GM21360 (cell line): ENCODE measurements around the gene NDUFB10.
"Not testable (repeated sequence)": the region's sequence is repeated elsewhere in the genome, so short reads cannot be mapped to it uniquely, and the experiment has no call there.

Experiments
- ATAC-seq: cut with Tn5 transposase; IDR thresholded peaks from one replicate; pipeline ENCODE4 v1.9.1; 2021; ENCODE audit warnings: mild to moderate bottlenecking, moderate library complexity; ENCODE audit not compliant: unreplicated experiment

The NDUFB10 gene

DNA sequence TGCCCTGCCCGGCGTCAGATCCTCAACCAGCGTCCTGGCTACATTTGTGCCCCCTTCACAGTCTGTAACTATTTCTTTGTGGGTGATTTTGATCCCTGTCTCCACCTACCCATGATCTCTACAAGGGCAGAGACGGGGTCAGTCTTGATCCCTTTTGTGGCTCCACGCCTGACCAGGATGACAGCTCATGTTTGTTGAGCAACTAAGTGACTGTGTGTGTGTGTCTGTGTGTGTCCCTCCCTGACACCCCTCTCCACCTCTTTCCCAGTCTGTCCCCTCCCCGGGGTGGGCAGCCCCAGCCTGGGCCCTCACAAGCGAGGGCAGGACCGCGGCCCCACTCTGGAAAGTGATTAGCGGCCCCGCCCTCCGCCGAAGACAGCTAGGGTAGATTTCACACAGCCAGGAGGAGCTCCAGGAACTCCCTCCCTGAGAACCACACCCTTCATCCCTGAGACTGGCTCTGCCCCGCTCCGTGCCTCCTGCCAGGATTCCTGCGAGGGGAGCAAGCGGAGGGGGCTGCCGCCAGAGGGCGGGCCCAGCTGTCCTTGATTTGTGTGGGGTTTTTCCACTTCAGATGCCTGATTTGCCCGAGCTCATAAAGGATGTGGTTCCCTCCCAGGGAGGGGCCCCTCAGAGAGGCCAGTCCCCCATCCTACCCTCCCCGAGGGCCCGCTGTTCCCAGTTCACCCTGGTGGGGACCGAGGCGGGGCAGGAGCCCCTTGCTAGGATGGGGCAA is 35.9 kb upstream of the NDUFB10 start:
- ATAC-seq, result no peak

GRCh38 chr16:1924095-1924494 is 35.2 kb upstream of the NDUFB10 start:
- ATAC-seq, result no peak

DNA sequence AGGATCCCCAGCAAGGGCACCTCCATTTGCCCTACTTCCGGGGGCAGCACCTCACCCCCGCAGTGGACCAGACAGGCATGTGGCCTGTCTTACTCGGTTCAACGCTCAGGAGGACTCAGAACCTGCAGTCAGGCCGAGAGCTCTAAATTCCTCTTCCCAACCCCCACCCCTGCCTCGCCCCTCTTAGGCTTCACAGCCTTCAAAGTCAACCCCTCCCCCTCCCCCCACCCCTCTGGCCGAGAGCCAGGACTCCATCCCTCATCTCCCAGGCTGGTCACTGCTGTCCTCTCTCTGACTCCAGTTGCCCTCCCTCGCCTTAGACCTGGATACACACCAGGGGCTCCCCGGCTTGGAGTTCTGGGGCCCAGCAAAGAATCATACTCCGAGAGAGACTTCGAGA is 33.1 kb upstream of the NDUFB10 start:
- no peak for ATAC-seq

GRCh38 chr16:1929105-1929504 is 30.2 kb upstream of the NDUFB10 start:
- ATAC-seq, result no peak

GRCh38 chr16:1929578-1930337 is 29.6 kb upstream of the NDUFB10 start:
- peak; percentile 90 for ATAC-seq

- no peak for ATAC-seq
These were observed 29.0 kb upstream of the NDUFB10 start for GRCh38 chr16:1930338-1930720.

DNA sequence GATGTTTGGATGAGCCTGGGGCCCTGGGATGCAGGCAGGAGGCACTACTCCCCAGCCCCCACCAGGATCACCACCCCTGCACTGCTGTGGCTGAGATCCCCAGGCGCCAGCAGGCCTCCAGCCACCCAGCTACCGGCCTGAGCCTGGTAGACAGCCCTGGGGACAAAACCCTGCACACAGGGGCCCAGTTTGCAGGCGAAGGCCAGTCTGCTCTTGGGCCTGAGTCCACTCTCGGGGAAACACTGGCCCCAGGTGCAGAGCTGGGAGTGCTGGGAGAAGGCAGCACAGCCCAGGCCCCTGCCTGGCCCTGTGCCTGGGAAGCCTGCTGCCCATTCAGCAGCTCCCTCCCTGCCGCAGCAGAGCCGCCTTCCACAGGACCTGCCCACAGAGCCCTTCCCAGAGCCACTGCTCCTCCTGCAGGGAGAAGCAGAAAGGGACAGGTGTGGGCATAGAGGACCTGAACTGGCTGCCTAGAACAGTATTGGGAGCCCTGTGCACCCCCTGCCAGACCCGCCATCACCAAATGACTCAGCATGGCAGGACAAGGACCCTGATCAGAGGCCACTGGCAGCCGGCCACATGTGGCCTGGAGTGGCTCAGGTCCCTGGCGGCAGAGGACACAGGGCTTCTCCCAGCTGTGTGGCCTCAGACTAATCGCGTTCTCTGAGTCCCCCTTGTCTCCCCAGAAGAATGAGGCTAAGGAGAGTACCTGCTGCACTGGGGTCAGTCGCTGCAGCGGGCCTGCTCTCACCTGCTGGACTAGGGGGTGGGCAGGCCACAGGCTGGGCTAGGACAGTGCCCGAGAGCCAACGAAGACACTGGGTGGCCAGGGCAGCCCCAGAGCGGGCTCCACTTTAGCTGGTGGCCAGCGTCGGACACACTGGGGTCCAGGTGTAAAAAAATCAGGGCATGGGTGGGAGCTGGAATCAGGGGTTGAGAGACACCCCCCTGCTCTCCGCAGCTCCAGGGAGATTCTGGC is 27.0 kb upstream of the NDUFB10 start:
- ATAC-seq, result no peak

GRCh38 chr16:1933097-1933661 is 26.2 kb upstream of the NDUFB10 start:
- ATAC-seq, result no peak

DNA sequence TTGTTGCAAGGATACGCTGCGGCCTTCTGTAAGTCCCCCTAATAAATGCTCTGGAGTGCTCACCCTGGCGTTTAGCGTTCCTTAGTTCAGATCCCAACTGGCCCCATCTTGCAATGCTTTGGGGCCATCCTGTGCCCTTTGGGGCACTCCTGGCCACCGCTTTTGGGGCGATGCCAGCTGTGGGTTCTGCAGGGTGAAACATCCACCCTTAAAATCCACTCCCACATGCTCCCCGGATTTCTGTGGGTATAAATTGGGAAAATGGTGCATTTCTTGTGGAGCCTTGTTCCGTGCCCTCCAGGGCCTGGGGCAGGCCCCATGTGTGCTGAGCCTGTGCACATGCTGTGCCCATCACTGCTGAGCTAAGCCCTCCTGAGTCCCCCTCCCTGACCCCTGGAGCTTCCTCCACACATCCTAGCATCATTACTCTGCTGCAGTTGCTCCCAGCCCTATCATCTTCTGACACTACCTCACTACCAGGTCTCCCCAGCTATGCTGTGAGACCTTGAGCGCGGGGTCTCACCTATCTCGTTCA is 22.3 kb upstream of the NDUFB10 start:
- ATAC-seq, result no peak

DNA sequence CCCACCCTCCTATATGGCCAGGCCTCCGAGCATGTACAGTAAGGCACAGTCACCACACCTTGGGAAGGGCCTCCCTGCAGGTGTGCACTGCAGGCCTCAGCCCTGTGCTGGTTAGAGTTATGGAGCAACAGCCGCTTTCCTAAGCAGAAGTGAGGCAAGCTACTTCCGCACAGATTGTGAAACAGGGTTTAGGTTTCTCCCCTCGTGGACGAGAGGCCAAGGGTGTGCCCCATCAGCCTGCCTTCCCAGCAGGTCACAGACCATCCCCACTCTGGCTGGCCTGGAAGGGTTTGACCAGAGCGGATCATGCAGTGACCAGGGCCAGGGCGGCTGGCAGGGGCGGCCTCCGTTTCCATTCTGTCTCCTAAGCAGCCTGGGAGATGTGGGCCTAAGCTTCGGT is 21.0 kb upstream of the NDUFB10 start:
- no peak for ATAC-seq

GRCh38 chr16:1938910-1939309 is 20.4 kb upstream of the NDUFB10 start:
- no peak for ATAC-seq

DNA sequence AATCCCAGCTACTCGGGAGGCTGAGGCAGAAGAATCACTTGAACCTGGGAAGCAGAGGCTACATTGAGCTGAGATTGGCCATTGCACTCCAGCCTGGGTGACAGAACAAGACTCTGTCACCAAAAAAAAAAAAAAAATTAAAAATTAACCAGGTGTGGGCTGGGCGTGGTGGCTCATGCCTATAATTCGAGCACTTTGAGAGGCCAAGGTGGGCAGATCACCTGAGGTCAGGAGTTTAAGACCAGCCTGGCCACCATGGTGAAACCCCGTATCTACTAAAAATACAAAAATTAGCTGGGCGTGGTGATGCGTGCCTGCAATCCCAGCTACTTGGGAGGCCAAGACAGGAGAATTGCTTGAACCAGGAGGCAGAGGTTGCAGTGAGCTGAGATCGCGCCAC is 19.5 kb upstream of the NDUFB10 start:
- ATAC-seq, result not testable (repeated sequence)

DNA sequence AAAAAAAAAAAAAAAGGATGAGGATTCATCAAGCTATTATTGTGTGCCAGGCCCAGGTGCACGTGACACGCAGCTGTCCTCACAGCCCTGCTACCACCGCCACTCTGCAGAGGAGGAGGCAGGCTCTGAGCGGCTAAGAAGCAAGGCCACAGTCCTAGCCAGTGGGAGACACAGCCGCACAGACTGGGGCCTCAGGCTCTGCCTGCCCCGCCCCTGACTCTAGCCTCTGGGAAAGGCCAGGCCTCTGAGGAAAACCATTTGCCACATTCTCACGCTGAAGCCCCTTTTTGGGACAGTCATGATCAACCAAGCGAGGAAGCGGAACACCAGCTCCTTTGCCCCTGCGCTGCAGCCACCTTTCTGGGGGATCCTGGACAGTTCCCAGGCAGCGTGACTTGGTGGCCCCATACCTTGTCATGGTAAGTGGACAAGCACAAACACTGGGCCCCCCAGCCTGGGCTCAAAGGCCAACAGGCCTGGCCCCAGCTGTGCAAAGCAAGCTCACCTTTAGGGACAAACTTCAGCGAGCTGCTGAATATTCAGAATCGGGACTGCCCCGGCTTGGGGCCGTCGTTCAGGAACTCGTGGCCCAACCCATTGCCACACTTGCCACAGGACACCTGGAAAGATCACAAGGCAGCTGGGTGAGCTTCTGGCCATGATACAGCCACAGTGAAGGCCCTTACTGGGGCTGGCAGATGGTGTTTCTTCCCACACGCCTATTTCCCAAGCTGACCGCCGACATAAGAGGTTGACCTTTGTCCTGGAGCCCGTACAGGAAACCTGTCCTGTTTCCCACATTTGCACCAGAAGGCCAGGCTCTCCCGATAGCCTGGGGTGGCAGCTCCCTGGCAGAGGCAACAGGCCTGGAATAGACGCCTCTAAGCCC is 18.8 kb upstream of the NDUFB10 start:
- ATAC-seq, result no peak

- no peak for ATAC-seq
These were observed 17.9 kb upstream of the NDUFB10 start for GRCh38 chr16:1941162-1942046.

DNA sequence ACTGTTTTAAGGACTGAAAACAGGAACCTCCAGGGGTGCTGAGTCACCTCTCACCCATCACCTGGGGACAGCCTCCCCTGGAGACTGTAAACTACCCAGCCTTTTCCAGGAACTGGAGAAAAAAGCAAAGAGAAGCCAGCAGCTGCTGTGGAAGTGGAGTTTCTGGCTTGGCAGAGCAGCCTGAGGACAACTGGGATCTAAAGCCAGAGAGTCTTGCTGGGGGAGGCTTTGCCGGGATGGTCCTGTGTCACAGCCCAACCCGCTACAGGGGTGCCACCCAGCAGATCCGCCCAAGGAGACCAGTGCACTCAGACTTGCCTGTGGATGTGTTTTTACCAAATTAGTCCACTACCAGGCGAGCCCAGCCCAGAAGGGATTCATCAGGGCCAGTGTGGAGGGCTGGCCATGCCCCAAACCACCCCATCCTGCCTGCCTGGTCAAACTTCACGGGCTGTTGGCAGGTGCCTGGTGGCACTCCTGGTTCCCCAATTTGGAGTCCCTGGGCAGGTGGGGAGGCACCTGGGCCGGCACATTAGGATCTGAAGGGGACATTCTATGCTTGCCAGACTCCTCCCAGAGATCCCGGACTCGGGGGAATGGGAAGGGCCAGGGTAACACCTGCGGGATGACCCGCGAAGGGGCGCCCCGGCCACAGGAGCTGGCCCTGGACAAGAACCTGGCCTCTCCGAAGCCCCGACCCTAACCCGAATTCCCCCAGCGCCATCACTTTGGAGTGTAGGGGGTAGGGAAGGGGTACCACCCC is 17.1 kb upstream of the NDUFB10 start:
- ATAC-seq, result no peak

- ATAC-seq, result peak; percentile 79
These were observed 16.3 kb upstream of the NDUFB10 start, which contains the start of gene MSRB1 for GRCh38 chr16:1942810-1943726. Gene MSRB1 (minus strand): TSS chr16:1943199. CDS start chr16:1943156, 43 bp downstream.
